Fibroblast of gingiva (primary cell): Measurements from ENCODE around the gene PTPRCAP.
"Not testable (repeated sequence)": the region's sequence is repeated elsewhere in the genome, so short reads cannot be mapped to it uniquely, and the experiment has no call there.

Experiments
- DNase-seq: peaks from one replicate; pipeline ENCODE4 v3.0.0-alpha.2; 2011; ENCODE audit warnings: low read depth

The PTPRCAP gene

DNA sequence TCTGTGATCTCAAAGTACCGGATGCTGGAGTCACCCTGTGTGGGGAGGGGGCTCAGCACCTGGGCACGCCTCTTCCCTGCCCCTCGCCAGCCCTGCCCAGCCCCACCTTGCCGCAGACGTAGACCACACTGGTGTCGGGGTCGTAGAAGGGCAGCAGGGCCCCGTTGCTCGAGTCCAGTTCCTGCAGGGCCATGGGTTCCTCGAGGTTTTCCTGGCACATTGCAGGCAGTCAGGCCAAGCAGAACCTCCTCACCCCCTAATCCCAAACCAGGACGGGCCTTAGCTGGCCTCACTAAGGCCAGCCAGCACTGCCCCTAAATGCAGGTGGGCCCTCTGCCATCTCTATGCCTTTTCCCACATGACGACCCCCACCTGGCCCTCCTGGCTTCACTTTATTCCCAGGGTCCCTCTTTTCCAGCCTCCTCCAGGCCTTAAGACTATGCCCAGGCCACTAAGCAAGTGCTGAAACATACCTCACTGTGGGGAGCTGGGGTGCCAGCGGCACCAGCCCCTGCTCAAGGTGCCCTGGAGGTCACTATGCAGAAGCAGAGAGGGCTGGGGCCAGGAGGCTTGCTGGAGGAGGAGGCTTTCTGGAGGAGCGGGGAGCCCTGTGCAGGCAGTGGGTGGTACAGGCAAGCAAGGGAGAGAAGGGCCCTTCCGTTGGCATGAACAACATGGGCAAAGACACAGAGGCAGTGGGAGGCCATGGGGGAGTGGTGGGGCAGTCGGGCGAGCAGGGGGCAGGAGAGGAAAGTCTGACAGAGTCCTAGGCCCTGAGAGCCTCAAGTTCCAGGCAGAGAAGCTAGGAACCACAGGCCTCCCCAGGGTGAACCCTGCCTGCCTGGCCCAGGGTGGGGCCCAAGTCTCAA, 3.0 kb upstream of the PTPRCAP start:
- DNase-seq: no peak

GRCh38 chr11:67439321-67440228, 2.1 kb upstream of the PTPRCAP start:
- DNase-seq: peak; percentile 31

GRCh38 chr11:67438158-67438902, 848 bp upstream of the PTPRCAP start:
- DNase-seq: no peak

DNA sequence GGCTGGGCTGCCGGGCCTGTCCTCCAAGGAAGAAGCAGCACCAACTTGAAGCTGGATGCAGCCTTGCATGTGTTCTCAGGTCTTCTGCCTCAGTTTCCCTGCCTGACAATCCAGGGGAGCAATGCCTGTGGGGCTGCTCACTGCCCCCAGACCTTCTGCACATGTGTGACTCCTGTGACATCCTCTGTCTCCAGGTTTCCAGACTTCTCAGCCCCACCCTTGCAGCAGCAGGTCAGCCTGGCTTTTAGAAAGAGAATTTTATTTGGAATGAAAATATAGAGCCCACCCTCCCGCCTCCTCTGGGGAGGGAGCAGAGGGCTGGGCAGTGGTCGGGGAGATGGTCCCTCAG, 301 bp upstream of the PTPRCAP start:
- DNase-seq: no peak

DNA sequence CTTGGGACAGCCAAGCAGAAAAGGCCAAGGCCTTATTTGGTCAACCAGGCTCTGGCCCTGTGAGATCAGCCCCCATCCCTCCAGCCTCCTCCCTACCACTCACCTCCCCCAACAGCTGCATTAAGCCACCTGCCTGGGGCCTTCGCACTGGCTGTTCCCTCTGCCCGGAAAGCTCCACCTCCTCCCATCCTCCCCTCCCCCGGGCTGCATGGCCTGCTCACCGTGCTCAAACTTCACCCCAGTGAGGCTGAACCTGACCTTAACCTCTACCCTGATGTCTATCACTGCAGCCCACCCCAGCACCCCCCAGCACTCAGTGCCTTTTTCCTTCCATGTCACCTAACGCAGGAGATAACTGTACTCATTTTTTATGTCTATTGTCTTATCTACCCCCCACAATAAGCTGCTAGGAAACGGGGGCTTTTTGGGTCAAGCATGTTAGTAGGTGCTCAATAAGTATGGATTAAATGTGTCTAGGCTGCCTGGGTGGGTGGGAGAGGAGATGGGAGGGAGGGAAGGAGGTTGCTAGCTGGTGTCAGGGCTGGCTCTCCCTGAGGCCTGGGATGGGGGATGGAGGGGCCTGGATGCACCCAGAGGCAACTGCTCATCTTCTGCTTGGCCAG, 912 bp downstream of the PTPRCAP start:
- DNase-seq: no peak

- no peak for DNase-seq
Measured at GRCh38 chr11:67435727-67436458, 1.6 kb downstream of the PTPRCAP start.

- DNase-seq: no peak
Measured at GRCh38 chr11:67435031-67435726, 2.3 kb downstream of the PTPRCAP start.

DNA sequence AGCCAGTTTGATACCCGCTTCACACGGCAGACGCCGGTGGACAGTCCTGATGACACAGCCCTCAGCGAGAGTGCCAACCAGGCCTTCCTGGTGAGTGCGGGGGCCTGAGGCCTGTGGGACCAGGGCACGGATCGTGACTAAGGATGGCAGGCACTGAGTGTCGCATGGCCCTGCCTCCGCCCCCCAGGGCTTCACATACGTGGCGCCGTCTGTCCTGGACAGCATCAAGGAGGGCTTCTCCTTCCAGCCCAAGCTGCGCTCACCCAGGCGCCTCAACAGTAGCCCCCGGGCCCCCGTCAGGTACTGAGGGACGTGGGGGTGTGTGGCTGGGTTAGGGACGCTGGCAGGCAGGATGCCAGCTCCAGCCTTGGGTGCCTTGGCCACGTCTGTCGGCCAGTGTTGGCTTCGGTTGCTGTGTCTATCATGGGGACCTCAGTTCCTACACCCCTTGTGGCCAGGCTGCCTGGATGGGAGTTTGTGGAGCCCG, 3.0 kb downstream of the PTPRCAP start:
- no peak for DNase-seq

GRCh38 chr11:67433536-67434394, 3.7 kb downstream of the PTPRCAP start:
- DNase-seq: no peak

- DNase-seq: no peak
Measured at GRCh38 chr11:67432655-67433349, 4.7 kb downstream of the PTPRCAP start.

GRCh38 chr11:67431346-67432249, 5.9 kb downstream of the PTPRCAP start:
- no peak for DNase-seq

GRCh38 chr11:67429722-67430121, 7.8 kb downstream of the PTPRCAP start:
- DNase-seq: no peak

- no peak for DNase-seq
Measured at GRCh38 chr11:67429038-67429668, 8.3 kb downstream of the PTPRCAP start.

GRCh38 chr11:67428052-67429001, 9.2 kb downstream of the PTPRCAP start, which contains the start of gene RPS6KB2:
RPS6KB2 (plus strand) TSS chr11:67428494; CDS start chr11:67428546, 52 bp downstream.
- peak; percentile 97 for DNase-seq

- not testable (repeated sequence) for DNase-seq
Measured at GRCh38 chr11:67427364-67427859, 10.1 kb downstream of the PTPRCAP start.
